ENCODE data around the gene SNRPD2. TPM values are rescaled to one million over a fixed set of nuclear protein-coding genes. Genes with fewer than 3 reads are reported as not detected.
"Not testable (repeated sequence)": the region's sequence is repeated elsewhere in the genome, so short reads cannot be mapped to it uniquely, and the experiment has no call there.

SNRPD2 gene
- total RNA-seq, 1 experiment from 2014 or later, result 612 TPM

GRCh38 chr19:45705710-45706415 lies 14.1 kb upstream of the SNRPD2 start:
- DNase-seq (ENCODE audit: low read depth), result no peak

GRCh38 chr19:45705115-45705514 lies 13.4 kb upstream of the SNRPD2 start:
- no peak for DNase-seq (ENCODE audit: low read depth)

GRCh38 chr19:45701676-45702075 lies 9.9 kb upstream of the SNRPD2 start:
- no peak for DNase-seq (ENCODE audit: low read depth)

DNA sequence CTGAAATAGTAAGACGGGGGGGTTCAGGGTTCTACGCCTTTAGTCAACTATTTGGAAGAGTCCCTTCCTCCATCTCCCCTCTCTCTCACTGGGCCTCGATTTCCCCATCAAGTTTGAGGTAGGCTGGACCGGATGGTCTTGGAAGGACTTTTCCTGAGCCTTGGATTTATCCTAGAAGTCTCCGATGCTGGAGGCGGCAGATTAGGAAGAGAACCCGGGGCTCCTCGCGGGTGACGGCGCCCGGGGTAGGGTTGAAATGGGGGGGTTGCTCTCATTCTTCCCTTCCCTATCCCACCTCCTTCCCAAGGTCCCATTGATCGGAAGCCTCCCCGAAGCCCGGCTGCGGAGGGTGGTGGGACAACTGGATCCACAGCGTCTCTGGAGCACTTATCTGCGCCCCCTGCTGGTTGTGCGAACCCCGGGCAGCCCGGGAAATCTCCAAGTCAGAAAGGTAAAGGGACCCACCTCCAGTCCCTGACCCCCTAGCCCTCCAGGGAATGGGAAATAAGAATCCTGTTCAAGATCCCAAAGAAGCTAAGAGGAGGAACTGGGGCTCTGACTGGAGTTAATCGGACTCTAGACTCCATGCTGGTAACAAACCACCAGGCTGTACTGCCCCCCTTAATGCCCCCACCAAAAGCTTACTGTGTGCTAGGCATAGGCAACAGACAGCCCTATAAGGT lies 1.5 kb upstream of the SNRPD2 start:
- peak; percentile 59 for DNase-seq (ENCODE audit: low read depth)

DNA sequence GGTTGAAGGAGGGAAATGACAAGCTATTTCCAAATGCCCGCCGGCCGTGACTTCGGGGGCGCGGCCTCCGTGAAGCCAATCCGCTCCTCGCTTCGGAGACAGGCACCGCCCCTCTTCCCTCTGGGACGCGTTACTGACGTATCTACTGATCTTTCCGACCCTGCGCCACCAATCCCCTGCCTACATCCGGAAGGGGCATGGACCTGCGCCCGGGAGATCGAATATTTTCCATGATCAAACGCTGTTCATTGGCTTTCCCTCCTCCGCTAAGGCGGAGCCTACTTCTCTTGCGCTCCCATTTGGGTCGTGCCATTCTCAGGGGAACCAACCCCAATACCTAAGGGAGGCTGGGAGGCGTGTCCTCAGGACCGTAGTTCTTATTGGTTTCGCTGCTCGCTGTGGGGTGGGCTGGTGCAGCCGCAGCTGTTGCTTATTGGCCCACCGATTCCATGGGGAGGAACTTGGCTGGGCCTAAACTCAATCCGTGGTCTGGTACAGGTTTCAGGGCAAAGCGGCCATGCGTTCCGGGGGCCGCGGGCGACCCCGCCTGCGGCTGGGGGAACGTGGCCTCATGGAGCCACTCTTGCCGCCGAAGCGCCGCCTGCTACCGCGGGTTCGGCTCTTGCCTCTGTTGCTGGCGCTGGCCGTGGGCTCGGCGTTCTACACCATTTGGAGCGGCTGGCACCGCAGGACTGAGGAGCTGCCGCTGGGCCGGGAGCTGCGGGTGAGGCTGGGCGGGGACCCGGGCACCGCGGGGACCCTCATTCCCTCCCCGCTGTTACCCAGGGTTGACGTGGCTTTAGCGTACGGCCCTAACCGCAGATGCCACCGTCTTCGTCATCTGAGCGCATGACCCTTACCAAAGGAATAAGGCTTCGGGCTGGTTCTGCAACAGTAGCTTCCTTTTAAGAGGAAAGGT lies 693 bp upstream of the SNRPD2 start, which contains the start of gene QPCTL:
Gene QPCTL (plus strand): TSS at position 480 of the 919 bp plus-strand sequence. CDS start 38 bp downstream, at position 518.
- DNase-seq (ENCODE audit: low read depth), result peak; percentile 100

DNA sequence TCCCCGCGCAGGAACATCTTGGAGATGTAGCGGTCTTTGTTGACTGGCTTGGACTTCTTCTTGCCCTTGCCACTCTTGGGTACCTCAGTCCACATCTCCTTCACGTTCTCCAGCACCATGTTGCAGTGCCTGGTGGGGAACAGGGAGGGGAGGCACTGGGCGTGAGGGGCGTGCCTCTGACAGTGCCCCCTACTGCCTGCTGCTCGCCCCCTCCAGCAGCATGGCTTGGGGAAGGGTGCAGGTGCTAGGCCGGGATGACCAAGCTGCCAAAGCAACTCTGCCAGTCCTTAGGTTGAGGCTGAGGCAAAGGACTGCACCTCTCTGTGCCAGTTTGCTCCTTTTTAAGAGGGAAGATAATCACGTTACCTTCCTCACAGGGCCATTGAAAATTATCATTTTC lies 4.2 kb downstream of the SNRPD2 start:
- DNase-seq (ENCODE audit: low read depth), result no peak

- not testable (repeated sequence) for DNase-seq (ENCODE audit: low read depth)
Observed at GRCh38 chr19:45685045-45685444, 6.7 kb downstream of the SNRPD2 start.

- no peak for DNase-seq (ENCODE audit: low read depth)
Observed at GRCh38 chr19:45682908-45683307, 8.8 kb downstream of the SNRPD2 start.

GRCh38 chr19:45682117-45682516 lies 9.6 kb downstream of the SNRPD2 start:
- DNase-seq (ENCODE audit: low read depth), result no peak

GRCh38 chr19:45681391-45682015 lies 10.2 kb downstream of the SNRPD2 start:
- peak; percentile 90 for DNase-seq (ENCODE audit: low read depth)

GRCh38 chr19:45677351-45678230 lies 14.2 kb downstream of the SNRPD2 start:
- DNase-seq (ENCODE audit: low read depth), result no peak

DNA sequence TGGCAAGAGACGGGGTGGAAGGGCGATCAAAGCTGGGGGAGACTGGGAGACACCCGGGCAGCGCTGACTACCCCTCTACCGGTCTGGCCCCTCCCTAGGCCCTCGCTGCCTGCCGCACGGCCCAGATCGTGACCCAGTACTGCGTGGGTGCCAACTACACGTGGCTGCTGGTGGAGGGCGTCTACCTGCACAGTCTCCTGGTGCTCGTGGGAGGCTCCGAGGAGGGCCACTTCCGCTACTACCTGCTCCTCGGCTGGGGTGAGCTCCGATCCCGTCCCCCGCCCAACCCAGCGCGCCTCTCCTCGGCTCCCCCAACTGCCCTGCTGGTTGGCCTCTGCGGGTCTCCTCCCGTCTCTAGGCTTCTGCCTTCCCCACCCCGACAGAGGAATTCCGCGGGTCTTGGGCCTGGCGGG lies 14.9 kb downstream of the SNRPD2 start:
- DNase-seq (ENCODE audit: low read depth), result no peak

DNA sequence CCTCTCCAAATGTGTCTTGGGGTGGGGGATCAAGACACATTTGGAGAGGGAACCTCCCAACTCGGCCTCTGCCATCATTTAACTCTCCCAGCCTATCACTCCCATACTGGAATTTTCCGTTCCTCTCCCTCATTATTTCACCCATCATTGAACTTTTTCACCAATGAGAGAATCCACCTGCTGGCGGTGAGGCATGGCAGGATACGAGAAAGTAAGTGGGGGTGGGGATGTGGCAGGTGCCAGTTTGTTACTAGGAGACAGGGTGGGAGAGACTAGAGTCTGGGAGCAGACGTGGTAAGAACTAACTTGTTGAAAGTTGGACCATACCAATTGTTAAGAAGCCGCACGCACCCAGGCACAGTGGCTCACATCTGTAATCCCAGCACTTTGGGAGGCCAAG lies 16.8 kb downstream of the SNRPD2 start:
- DNase-seq (ENCODE audit: low read depth), result no peak

DNA sequence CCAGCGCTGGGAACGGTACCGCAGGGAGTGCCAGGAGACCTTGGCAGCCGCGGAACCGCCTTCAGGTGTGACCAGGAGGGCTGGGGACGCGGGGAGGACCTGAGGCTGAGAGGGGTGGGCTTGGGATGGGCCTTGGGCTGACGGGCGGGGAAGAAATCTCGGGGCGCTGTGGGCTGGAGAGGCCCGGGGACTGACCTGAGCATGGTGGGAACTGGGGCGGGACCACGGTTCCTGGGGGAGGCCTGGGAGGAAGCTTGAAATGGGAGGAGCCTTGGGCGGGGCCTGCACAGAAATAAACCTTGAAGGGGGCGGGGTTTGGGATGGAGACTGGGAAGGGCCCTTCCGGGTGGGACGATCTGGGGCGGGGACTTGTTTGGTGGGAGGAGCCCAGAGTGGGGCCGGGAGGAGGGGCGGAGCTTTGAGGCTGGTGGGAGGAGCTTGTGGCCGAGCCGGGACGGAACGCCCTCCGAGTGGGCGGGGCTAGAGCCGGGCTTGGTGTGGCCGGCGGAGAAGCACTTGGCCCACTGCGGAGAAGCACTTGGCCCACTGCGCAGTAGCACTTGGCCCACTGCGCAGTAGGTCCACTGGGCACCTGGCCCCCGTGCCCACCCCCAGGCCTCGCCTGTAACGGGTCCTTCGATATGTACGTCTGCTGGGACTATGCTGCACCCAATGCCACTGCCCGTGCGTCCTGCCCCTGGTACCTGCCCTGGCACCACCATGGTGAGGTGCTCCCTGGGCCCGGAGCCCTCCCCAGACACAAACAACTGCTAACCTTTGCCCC lies 20.9 kb downstream of the SNRPD2 start:
- no peak for DNase-seq (ENCODE audit: low read depth)

DNA sequence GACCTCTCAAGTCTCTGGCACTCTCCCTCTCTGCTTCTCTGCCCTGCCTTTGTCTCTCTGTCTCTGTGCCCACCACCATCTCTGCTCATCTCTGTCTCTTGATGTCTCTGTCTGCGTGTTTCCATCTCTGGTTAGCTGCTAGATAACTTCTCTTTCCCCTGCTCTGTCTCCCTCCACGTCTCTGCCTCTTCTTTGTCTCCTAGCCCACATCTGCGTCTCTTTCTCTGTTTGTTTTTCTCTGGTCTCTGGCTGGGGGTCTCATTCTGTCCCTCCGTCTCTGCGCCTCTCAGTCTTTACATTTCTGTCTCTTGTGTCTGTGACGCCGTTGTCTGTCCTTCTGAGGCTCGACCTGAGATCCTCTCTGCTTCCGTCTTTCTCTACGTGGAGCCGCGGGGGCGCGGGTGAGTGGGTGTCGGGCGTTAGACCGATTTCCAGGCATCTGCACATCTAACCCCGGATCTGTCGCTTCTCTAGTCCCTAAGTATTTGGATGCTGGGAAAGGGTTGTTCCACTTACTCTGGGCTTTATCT lies 23.3 kb downstream of the SNRPD2 start:
- DNase-seq (ENCODE audit: low read depth), result no peak

GRCh38 chr19:45667620-45668341 lies 24.0 kb downstream of the SNRPD2 start, which contains the start of gene GIPR:
Gene GIPR (plus strand): TSS chr19:45668221. CDS start chr19:45669521, 1,300 bp downstream.
- peak; percentile 58 for DNase-seq (ENCODE audit: low read depth)

GRCh38 chr19:45664575-45664974 lies 27.2 kb downstream of the SNRPD2 start:
- DNase-seq (ENCODE audit: low read depth), result no peak

DNA sequence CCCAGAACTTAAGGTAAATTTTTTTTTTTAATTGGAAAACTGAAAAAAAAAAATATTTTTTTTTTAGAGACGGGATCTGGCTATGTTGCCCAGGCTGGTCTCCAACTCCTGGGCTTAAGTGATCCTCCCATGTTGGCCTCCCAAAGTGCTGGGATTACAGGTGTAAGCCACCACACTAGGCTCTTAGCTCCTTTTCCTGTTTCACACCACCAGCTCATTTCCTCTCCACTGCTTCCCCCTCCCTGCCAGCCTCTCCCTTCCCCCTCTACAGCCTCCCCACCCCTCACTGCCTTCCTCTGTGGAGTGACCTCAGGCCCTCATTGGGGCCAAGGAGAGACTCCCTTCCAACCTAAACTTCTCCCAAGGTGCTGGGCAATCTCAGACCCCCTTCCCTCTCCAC lies 28.0 kb downstream of the SNRPD2 start:
- no peak for DNase-seq (ENCODE audit: low read depth)

Data from HT1080 (cell line).